GM18873 (cell line): ENCODE measurements around the gene GRIPAP1.
"Not testable (repeated sequence)": the region's sequence is repeated elsewhere in the genome, so short reads cannot be mapped to it uniquely, and the experiment has no call there.

Experiments used
- ATAC-seq: cut with Tn5 transposase; IDR thresholded peaks from one replicate; pipeline ENCODE4 v1.9.1; 2021; ENCODE audit warnings: mild to moderate bottlenecking, moderate library complexity, moderate number of reproducible peaks; ENCODE audit not compliant: unreplicated experiment, low FRiP score

GRIPAP1 gene

GRCh38 chrX:48997455-48997854 is 4.6 kb downstream of the GRIPAP1 start:
- ATAC-seq, result no peak

DNA sequence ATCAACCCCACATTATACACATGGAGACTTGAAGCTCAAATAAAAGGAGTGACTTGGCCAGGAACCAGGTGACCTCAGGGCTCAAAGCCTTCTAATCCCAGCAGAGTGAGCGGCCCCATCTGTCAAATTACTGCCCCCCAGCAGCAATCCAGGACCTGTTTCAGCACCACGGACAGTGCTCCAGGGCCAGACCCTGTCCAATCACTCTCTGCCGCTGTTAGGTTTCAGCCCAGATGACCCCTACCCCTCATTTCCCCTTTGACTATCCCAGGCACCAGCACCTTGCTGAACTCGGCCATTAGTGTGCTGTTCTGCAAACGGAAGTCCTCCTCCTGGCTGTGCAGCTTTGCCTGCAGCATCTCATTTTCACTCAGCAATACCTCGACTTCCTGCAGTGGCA is 5.1 kb downstream of the GRIPAP1 start:
- ATAC-seq, result no peak

DNA sequence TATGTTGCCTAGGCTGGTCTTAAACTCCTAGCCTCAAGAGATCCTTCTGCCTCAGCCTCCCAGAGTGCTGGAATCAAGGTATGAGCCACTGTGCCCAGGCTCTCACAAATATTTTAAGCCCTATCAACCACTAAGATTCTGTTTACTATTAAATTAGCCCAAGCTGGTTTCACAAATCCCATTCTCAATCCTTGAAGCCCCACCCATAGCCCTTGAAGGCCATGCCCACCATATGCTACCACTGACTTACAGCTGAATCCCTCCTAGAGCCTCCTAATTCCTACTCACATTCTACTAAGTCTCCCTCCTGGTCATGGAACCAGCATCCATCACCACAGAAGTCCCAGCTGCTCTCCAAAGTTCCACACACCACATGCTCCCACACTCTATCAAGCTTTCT is 9.7 kb downstream of the GRIPAP1 start:
- no peak for ATAC-seq

DNA sequence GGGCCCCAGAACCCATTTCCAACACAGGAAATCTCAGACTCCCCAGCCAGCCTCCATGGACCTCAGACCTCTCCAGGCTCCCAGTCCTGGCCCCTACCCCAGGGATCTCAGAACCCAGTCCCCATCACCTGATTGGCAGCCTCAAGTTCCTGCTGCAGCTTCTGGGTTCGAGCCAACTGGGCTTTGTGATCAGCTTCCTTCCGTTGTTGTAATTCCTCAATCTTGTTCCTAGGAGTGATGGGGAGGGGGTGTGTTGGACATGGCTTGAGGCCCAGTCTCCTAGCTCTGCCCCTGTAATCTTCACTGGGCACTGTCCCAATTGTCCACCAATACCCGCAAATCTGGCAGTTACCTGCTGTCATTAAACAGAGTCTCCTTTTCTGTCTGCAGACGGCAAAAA is 12.6 kb downstream of the GRIPAP1 start:
- ATAC-seq, result no peak

GRCh38 chrX:48983896-48984295 is 18.2 kb downstream of the GRIPAP1 start:
- no peak for ATAC-seq

- ATAC-seq, result no peak
Observed at GRCh38 chrX:48983081-48983480, 19.0 kb downstream of the GRIPAP1 start.

- no peak for ATAC-seq
Observed at GRCh38 chrX:48981178-48981577, 20.9 kb downstream of the GRIPAP1 start.

DNA sequence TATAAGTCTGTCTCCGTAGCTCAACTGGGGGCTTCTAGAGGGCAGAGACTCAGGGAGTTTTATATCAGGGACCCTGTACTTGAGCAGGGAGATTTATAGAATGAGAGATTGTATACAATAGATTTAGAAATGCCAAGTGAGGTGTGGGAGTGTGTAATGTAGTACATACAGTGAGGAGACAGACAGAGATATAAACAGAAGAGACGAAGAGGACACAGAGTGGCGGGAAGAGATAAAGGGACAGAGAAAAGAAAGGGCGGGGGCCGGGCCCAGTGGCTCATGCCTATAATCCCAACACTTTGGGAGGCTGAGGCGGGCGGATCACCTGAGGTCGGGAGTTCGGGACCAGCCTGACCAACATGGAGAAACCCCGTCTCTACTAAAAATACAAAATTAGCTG is 21.7 kb downstream of the GRIPAP1 start:
- ATAC-seq, result not testable (repeated sequence)

GRCh38 chrX:48978226-48978625 is 23.8 kb downstream of the GRIPAP1 start:
- no peak for ATAC-seq

DNA sequence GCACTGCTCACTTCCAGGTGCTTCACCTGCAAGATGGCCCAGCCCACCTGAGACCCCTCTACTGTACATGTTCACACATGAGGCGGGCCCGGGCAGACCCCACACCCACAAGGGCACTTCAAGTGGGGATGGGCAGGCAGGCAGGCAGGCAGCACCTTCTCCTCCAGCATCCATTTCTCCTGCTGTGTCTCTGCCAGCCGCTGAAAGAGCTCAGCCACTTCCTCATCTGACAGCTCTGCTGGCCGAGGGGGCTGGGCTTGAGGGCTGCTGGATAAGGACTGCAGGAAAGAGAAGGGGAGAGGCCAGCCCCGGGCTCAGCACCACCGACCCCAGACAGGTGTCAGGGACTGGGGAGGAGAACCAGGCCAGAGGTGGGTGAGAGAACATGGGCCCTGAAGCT is 26.0 kb downstream of the GRIPAP1 start:
- no peak for ATAC-seq

DNA sequence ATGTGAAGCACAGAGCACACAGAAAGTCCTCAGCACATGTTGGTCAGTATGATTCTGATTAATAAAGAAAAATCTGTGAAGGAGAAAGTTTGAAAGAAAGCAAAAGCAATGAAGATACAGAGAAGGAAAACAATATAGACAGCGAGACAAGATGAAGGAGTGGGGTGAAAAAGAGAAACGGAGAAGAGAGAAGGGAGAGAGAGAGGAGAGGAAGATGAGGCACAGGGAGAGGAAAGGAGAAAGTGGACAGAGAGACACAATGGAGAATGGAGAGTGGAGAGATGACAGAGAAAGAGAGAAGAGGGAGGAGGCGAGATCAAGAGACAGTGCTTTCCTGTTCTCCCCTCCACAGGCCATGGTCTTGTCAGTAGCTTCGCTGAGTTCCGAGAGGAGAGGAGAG is 26.5 kb downstream of the GRIPAP1 start:
- no peak for ATAC-seq

GRCh38 chrX:48975041-48975440 is 27.0 kb downstream of the GRIPAP1 start:
- no peak for ATAC-seq

GRCh38 chrX:48974574-48974973 is 27.5 kb downstream of the GRIPAP1 start:
- ATAC-seq, result no peak

GRCh38 chrX:48974033-48974432 is 28.0 kb downstream of the GRIPAP1 start:
- no peak for ATAC-seq

GRCh38 chrX:48972220-48973164 is 29.6 kb downstream of the GRIPAP1 start:
- ATAC-seq, result no peak

DNA sequence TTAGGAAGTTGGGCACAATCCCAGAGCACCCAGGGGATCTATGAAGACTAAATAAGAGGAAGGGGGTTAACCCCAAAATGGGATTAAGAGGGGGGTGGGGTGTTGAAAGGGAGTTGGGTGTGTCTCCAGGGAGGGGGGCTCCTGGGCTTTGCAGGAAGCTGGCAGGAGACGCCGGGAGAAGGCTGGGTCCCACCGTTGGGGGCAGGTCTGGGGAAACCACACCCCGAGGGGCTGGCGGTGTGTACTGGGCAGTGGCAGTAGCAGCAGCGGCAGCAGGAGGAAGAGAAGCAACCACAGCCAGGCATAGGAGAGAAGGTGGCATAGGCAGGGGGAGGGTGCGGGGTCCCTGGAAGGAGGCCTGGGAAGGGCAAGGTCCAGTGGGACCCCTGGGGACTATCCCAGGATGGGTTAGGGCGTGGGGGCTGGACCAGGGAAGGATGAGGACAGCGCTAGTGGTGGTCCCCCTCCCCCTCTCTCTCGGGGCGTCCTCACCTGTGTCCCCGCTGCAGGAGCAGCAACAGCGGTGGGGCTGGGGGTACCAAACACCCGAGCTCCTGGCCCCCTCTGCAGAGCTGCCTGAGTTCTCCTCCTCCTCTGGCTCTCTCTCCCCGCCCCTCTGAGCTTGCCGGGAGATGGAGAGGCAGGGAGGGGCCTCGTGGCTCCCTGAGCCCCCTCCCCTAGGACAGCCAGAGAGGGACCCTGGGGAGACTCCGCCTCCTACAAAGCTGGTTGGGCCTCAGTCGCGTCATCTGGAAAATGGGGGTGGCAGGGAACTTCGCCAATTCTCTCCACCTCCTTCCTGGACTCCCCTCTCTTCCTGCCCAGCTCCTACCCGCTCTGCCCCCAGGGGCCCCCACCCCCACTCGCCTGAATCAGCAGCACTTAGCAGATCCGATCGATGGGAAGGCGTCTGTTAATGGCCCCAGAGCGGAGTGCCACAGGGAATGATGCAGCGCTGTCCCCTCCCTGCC is 30.5 kb downstream of the GRIPAP1 start, which contains the start of gene KCND1:
TSS of gene KCND1 (minus strand) at position 596 of the 971 bp plus-strand sequence. CDS start 1,573 bp downstream, outside the sequence.
- no peak for ATAC-seq

DNA sequence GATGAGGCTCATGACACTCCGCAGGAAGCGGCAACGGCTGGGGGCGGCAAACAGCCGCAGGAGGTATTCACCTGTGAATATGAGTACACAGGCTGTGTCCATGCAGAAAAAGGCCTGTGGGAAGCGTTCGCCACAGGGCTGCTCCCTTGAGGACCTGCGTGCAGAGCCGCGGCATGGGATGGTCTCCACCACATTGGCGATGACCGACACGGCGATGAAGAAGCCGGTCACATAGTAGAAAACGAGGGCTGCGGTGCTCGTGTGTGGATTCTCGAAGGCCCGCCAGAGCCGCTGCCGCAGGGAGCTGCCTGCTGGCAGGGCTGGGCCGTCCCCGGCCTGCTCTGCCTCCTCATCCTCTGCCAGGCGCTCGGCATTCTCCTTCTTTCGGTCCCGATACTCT is 32.6 kb downstream of the GRIPAP1 start:
- no peak for ATAC-seq

GRCh38 chrX:48968377-48968776 is 33.7 kb downstream of the GRIPAP1 start:
- no peak for ATAC-seq

DNA sequence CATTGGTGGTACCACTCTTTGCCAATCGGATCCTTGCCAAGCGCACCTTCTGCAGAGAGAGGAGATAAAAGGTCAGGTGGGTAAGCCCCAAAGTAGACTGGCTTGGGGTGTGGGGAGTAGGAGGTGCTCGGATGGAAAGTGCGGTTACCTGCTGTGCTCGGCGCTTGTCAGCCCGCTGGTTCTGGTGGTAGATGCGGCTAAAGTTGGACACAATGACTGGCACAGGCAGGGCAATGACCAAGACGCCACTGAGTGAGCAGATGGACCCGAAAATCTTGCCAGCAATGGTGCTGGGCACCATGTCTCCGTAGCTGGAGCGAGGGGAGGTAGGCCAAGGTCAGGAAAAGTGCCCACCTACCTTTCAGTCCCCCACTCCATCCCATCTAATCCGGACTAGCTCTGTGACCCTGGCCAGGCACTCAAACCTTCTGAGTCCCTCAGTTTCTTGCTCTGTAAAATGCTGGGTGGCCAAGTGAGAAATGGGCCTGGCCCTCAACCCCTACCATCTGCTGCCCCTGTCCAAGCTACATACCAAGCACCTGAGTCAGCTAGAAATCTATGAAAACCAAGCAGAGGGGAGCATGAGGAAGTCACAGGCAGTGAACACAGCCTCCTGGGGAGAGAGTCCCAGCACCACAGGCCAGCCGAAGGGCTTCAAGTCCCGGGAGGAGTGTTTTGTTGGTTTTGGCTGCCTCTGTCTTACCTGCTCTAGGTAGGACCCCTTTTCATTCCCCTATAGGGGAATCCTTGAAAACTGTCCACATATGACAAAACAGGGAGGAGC is 35.1 kb downstream of the GRIPAP1 start:
- ATAC-seq, result no peak

GRCh38 chrX:48965959-48966358 is 36.1 kb downstream of the GRIPAP1 start:
- ATAC-seq, result no peak
